MCF 10A (cell line): Measurements from ENCODE around the gene CNTNAP1. TPM values are rescaled to one million over a fixed set of nuclear protein-coding genes. Genes with fewer than 3 reads are reported as not detected.
A peak's percentile ranks its signal among the peaks of the same experiment; 100 is the strongest.

Source experiments
- BruUV-seq: library from RNA; stranded (reverse); fragments of 400-500 nt; replicated peaks from 2 replicates; lab custom pipeline; 2021; lab: Mats Ljungman, UMichigan
- CTCF ChIA-PET: fragments of 300-600 bp; sonication (Branson Sonifier 250); formaldehyde crosslinking; extraction: SDS; loops from one replicate; lab custom pipeline; 2021; ENCODE audit warnings: antibody characterized with exemption, inconsistent platforms; lab: Yijun Ruan, JAX
- POLR2A ChIA-PET: fragments of 300-600, 350-650 bp; sonication (Branson Sonifier 250); formaldehyde crosslinking; extraction: SDS; loops from one replicate; lab custom pipeline; 2020; ENCODE audit warnings: antibody characterized with exemption, inconsistent platforms; lab: Yijun Ruan, JAX
- DNase-seq: peaks from one replicate; pipeline ENCODE4 v3.0.0-alpha.2; 2018; ENCODE audit not compliant: unreplicated experiment
- H3K27ac Mint-ChIP-seq: one replicate; pipeline ENCODE4 v1.8.0; 2022; ENCODE audit warnings: mild to moderate bottlenecking, low read depth, mixed read lengths; ENCODE audit not compliant: unreplicated experiment
- H3K27me3 Mint-ChIP-seq: one replicate; pipeline ENCODE4 v1.8.0; 2022; ENCODE audit warnings: mixed read lengths; ENCODE audit not compliant: insufficient read depth, unreplicated experiment
- H3K36me3 Mint-ChIP-seq: one replicate; pipeline ENCODE4 v1.8.0; 2022; ENCODE audit warnings: mild to moderate bottlenecking, moderate library complexity, mixed read lengths; ENCODE audit not compliant: insufficient read depth, unreplicated experiment
- H3K4me1 Mint-ChIP-seq: one replicate; pipeline ENCODE4 v1.8.0; 2022; ENCODE audit warnings: mixed read lengths; ENCODE audit not compliant: insufficient read depth, unreplicated experiment
- H3K4me3 Mint-ChIP-seq: one replicate; pipeline ENCODE4 v1.8.0; 2022; ENCODE audit warnings: mild to moderate bottlenecking, moderate library complexity, mixed read lengths; ENCODE audit not compliant: unreplicated experiment
- H3K9me3 Mint-ChIP-seq: one replicate; pipeline ENCODE4 v1.8.0; 2022; ENCODE audit warnings: mixed read lengths; ENCODE audit not compliant: unreplicated experiment
- CTCF ChIP-seq: fragments of 200-600 bp; IDR thresholded peaks from one replicate; pipeline ENCODE4 v1.8.0; 2022; ENCODE audit warnings: antibody characterized with exemption, mild to moderate bottlenecking; ENCODE audit not compliant: unreplicated experiment
- intact Hi-C: fragments of 100-400 bp; cut with micrococcal nuclease; formaldehyde crosslinking; loops from 2 replicates; pipeline ENCODE4 v1.14.1; 2022
- total RNA-seq: library from RNA; stranded (reverse); gene quantifications from 2 replicates; pipeline ENCODE4 v1.2.3, GENCODE V29; 2022

The CNTNAP1 gene
- total RNA-seq, 1 experiment from 2014 or later = 1.2 TPM

- ChIA-PET CTCF (interaction anchor here (0.5 to 1.3 kb wide), 8 partner anchors 11 to 740 kb away, joined by 3 to 5 read pairs (median 4); partner anchors contain the start of gene DHX8), POLR2A (interaction anchor here (0.6 to 2.2 kb wide), 10 partner anchors 8 to 944 kb away, joined by 3 to 10 read pairs (median 4); partner anchors contain the start of genes BECN1, PSMC3IP, RETREG3 and TUBG1)
- no peak for TF ChIP-seq CTCF
- BruUV-seq = no TSS peak
- H3K9me3 Mint-ChIP-seq = no peaks in the 10 kb centered on the region
- H3K36me3 Mint-ChIP-seq = peaks cover 6% of the 10 kb centered on the region
- no peak for DNase-seq
- peak overlapping the region; percentile 91 for H3K4me3 Mint-ChIP-seq
- H3K27ac Mint-ChIP-seq = peak overlapping the region; percentile 96
- intact Hi-C loops = loop anchor here (2.0 kb wide), 1 partner anchor 19 kb away; no protein-coding TSS in a partner anchor
- H3K4me1 Mint-ChIP-seq = peaks cover 10% of the 10 kb centered on the region
- no peaks in the 10 kb centered on the region for H3K27me3 Mint-ChIP-seq
Measured at GRCh38 chr17:42743595-42744282, 61.4 kb downstream of the CNTNAP1 start.

GRCh38 chr17:42744283-42744805, 62.0 kb downstream of the CNTNAP1 start:
- CTCF ChIA-PET = interaction anchor here (1.2 to 1.3 kb wide), 2 partner anchors 19 to 23 kb away, joined by 4 to 5 read pairs; no protein-coding TSS in a partner anchor
- no peaks in the 10 kb centered on the region for H3K27me3 Mint-ChIP-seq
- H3K4me1 Mint-ChIP-seq = peaks cover 10% of the 10 kb centered on the region
- H3K27ac Mint-ChIP-seq = peak overlapping the region; percentile 96
- POLR2A ChIA-PET = interaction anchor here (0.8 to 2.2 kb wide), 8 partner anchors 9 to 167 kb away, joined by 3 to 10 read pairs (median 4); partner anchors contain the start of genes BECN1, PSMC3IP, RETREG3 and TUBG1
- intact Hi-C loops = loop anchor here (2.0 kb wide), 1 partner anchor 18 kb away; no protein-coding TSS in a partner anchor
- DNase-seq = peak; percentile 64
- BruUV-seq = TSS peak; percentile 35
- no peaks in the 10 kb centered on the region for H3K9me3 Mint-ChIP-seq
- H3K36me3 Mint-ChIP-seq = peaks cover 6% of the 10 kb centered on the region
- TF ChIP-seq CTCF = peak; percentile 5
- peak overlapping the region; percentile 91 for H3K4me3 Mint-ChIP-seq

GRCh38 chr17:42744806-42745617, 62.7 kb downstream of the CNTNAP1 start, which contains the start of gene EZH1:
Gene EZH1 (minus strand): TSS chr17:42745040. CDS start chr17:42728941, 16,099 bp downstream.
- TF ChIP-seq CTCF = no peak
- H3K4me3 Mint-ChIP-seq = peak within 1 kb of the TSS; percentile 91
- intact Hi-C loops = loop anchor here (2.0 kb wide), 1 partner anchor 18 kb away; no protein-coding TSS in a partner anchor
- no peaks in the 10 kb centered on the region for H3K27me3 Mint-ChIP-seq
- peak; percentile 90 for DNase-seq
- CTCF ChIA-PET = no interaction called here
- H3K4me1 Mint-ChIP-seq = peaks cover 10% of the 10 kb centered on the region
- no TSS peak for BruUV-seq
- no peaks in the 10 kb centered on the region for H3K9me3 Mint-ChIP-seq
- H3K27ac Mint-ChIP-seq = peak within 1 kb of the TSS; percentile 96
- peaks cover 6% of the 10 kb centered on the region for H3K36me3 Mint-ChIP-seq
- POLR2A ChIA-PET = interaction anchor here (1.5 to 1.9 kb wide), 2 partner anchors 74 to 167 kb away, joined by 4 to 7 read pairs; partner anchors contain the start of gene PSMC3IP
